UCSD-AML1 (cell line): ENCODE results near the gene TRIP11.

ENCODE experiments used
- DNase-seq: peaks from one replicate; lab custom pipeline; 2025; ENCODE audit not compliant: unreplicated experiment; lab: John Stamatoyannopoulos, UW

TRIP11 gene

DNA sequence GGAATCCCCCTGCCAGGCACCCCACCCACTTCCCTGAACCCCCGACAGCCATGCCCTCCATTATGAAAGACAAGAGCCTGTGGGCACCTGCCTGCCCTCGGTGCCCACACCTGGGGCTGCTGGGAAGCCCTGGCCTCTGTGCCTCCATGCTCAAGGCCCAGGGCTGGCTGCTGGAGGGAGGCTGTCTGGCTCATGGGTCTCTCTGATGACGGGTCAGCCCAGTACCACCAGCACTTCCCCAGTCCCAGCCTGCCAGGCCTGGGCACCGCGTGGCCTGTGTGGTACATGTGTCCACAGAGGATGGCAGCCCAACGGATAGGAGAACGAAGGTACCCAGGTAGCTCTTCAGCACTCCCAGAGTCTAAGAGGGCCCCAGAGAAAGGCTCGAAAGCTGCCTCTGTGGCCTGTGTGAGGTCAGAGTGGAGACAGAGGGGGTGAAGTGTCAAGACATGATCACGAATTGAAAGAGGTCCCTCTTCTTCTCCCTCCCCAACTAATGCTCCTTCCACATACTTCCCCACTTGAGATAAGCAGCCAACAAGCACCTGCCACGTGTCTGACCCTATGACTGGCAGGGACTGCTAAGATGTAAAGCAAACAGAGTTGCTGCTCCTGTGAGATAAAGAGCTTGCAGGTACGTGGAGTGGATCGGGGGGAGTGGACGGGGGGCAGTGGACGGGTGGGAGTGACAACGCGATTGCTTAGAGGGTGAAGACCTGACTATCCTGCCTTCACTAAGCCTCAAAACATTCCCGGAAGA, 113.5 kb downstream of the TRIP11 start:
- no peak for DNase-seq

DNA sequence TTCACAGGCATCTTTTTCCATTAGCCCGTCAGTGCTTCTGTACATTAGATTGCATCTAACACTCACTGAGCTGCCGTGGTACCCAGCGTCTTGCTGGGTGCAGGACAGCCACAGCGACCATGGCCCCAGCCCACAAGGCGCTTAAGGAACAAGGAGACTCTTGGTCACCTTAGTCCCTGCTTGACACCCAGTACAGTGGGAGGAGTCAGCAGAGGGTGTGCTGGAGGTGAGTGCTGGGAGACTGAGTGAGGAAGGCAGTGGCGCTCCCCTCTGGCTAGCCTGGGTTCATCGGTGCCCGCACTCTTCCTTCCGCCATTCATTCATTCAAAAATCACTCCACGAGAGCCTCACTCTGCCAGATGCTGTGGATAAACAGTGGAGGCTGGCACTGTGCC, 114.1 kb downstream of the TRIP11 start:
- no peak for DNase-seq

DNA sequence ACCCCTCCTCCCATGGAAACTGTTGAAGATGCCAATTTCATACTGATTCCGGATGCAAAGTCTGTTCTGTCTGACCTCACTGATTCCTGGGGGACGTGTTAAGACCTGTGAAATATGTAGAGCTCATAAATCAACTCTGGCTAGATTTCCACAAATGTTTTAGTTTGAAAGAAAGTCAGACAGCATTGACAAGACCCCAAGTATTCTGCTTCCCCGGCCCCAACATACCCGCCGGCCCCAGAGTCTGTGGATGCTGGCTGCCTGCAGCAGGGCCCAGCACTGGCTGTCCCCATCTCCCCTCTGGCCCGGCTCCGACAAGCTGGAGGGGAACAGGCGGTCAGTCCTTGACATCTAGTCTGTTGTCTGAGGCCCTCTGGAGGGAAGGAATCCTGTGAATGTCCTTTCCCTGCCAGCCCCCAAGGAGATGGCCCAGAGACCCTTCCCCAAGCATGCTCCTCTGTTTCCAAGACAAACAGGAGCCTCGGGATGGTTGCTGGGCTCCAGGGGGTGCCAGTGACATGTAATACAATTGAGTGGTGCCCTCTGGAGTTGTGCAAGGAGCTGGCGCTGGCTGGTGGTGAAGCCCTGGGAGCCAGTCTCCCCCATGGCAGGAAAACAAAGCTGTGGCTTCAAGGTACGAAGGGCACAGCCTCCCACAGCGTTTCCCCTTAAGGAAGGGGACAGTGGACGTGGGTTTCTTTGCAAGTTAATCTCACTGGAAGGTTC, 114.7 kb downstream of the TRIP11 start:
- no peak for DNase-seq

DNA sequence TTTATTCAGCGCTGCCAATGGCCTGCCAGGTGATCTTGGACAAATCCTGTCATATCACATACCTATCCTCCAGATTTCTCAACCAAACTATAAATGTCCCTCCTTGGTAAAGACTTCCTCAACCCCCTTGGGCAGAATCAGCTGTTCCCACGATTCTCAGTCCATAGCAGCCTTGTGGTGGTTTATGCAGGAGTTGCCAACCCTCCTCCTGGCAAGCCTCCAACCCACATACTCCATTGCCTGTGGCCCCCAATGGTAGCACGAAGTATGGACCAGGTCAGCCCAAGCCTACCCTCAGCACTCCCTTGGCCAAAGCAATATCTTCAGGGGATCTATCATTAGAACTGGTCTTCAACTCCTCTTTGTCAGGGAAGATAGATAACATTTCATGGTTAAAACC, 119.3 kb downstream of the TRIP11 start:
- DNase-seq, result no peak

DNA sequence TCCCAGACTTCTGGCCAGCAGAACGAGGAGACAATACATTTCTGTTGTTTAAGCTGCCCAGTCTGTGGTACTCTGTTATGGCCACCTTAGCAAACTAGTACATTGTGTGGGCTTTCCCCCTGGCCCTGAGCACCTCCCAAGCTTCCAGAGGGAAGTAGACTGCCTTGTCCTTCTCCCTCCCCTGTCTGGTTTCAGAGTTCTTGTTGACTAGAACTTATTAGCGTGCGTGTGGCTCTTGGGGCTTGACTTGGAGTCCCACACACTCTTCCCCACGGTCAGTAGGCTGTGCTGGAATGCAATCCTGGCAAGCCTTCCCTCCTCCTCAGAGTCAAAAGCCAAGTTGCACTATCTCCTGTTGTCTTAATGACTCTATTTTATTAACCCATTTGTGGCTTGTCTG, 120.0 kb downstream of the TRIP11 start:
- no peak for DNase-seq

DNA sequence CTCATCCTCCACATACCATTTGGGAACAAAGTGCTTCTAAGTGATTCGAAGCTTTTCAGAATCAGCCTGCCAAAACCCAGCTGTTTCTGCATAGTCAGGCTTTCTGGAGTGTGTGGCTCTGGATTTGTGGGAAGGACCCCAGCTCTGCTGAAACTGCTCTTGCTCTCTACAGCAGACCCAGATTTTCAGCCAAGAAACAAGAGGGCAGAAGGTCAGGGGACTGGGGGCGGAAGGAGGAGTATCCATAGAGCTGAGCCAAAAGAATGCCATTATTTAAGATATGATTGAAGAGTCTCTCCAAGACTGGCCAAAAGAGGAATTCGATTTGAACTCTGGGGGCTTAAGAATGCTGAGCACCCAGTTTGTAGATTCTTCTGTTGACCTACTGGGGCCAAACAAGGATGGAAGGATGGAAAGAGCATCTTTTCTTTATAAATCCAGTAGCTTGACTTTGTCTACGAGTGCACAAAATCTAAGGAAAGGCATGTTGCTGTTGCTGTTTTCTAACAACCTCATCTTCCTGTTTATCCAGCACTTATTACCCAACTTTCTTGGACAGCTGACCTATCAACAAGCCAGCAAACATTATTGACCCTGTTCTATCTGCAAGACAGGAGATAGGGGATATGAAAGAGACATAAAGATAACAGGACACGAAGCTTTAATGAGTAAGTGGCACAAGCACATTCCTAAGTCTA, 121.5 kb downstream of the TRIP11 start:
- no peak for DNase-seq
